Measurements from ENCODE around the gene MAX. TPM values are rescaled to one million over a fixed set of nuclear protein-coding genes. Genes with fewer than 3 reads are reported as not detected.
"Not testable (repeated sequence)": the region's sequence is repeated elsewhere in the genome, so short reads cannot be mapped to it uniquely, and the experiment has no call there.

MAX gene
- total RNA-seq, 3 donors from 2014 or later: 129 to 153 (median 147) TPM

- intact Hi-C loops (cut with DNase I, micrococcal nuclease): no loop called here
- Histone ChIP-seq H3K4me1 (ENCODE audit: low read depth) (peaks cover 6% of the 10 kb centered on the region), H3K4me3 (no peak overlapping the region), H3K9me3 (no peaks in the 10 kb centered on the region), H3K36me3 (ENCODE audit: low read depth) (peaks cover 1% of the 10 kb centered on the region)
- DNase-seq (no peak), ATAC-seq (no peak)
- TF ChIP-seq CTCF (IDR thresholded peaks at IDR 0.05): no peak
Measured at GRCh38 chr14:65038966-65039365, 63.4 kb downstream of the MAX start.

- ATAC-seq (no peak), DNase-seq (no peak)
- intact Hi-C loops (cut with DNase I, micrococcal nuclease): no loop called here
Measured at GRCh38 chr14:65035049-65035448, 67.3 kb downstream of the MAX start.

GRCh38 chr14:65034021-65034420, 68.3 kb downstream of the MAX start:
- no peak for DNase-seq
- no peak for ATAC-seq
- no peak for TF ChIP-seq CTCF (IDR thresholded peaks at IDR 0.05)
- Histone ChIP-seq H3K4me3 (no peak overlapping the region), H3K9me3 (no peaks in the 10 kb centered on the region), H3K36me3 (ENCODE audit: low read depth) (no peaks in the 10 kb centered on the region), H3K4me1 (ENCODE audit: low read depth) (no peaks in the 10 kb centered on the region)
- intact Hi-C loops (cut with DNase I, micrococcal nuclease): no loop called here

More at GRCh38 chr14:65035049-65035448, 67.3 kb downstream of the MAX start:
- Histone ChIP-seq H3K4me1 (ENCODE audit: low read depth) (no peaks in the 10 kb centered on the region), H3K4me3 (no peak overlapping the region), H3K9me3 (no peaks in the 10 kb centered on the region), H3K36me3 (ENCODE audit: low read depth) (no peaks in the 10 kb centered on the region)
- no peak for TF ChIP-seq CTCF (IDR thresholded peaks at IDR 0.05)

- DNase-seq (no peak), ATAC-seq (no peak)
- H3K36me3 ChIP-seq (ENCODE audit: low read depth): no peaks in the 10 kb centered on the region
- H3K4me1 ChIP-seq (ENCODE audit: low read depth): no peaks in the 10 kb centered on the region
- H3K9me3 ChIP-seq: no peaks in the 10 kb centered on the region
- intact Hi-C loops (cut with DNase I, micrococcal nuclease): no loop called here
- no peak for TF ChIP-seq CTCF (IDR thresholded peaks at IDR 0.05)
- no peak overlapping the region for H3K4me3 ChIP-seq
Measured at GRCh38 chr14:65033181-65033580, 69.1 kb downstream of the MAX start.

GRCh38 chr14:65032319-65032718, 70.0 kb downstream of the MAX start:
- DNase-seq: no peak
- no peaks in the 10 kb centered on the region for H3K36me3 ChIP-seq (ENCODE audit: low read depth)
- H3K4me1 ChIP-seq (ENCODE audit: low read depth): no peaks in the 10 kb centered on the region
- no peak overlapping the region for H3K4me3 ChIP-seq
- no peaks in the 10 kb centered on the region for H3K9me3 ChIP-seq
- TF ChIP-seq CTCF (IDR thresholded peaks at IDR 0.05): no peak
- ATAC-seq: peak; percentile 61
- intact Hi-C loops (cut with DNase I, micrococcal nuclease): no loop called here

- ATAC-seq; H3K36me3 ChIP-seq (ENCODE audit: low read depth); DNase-seq; H3K9me3 ChIP-seq; H3K4me3 ChIP-seq; intact Hi-C loops (cut with DNase I, micrococcal nuclease); H3K4me1 ChIP-seq (ENCODE audit: low read depth): not testable (repeated sequence)
Measured at GRCh38 chr14:65031321-65031720, 71.0 kb downstream of the MAX start.
